Left lung (tissue), 10 donors: Measurements from ENCODE around the gene GALC. TPM values are rescaled to one million over a fixed set of nuclear protein-coding genes. Genes with fewer than 3 reads are reported as not detected.

Experiments
- ATAC-seq: fragments of 200-7000 bp; cut with Tn5 transposase; one replicate; pipeline ENCODE4 v1.9.1; 2020; ENCODE audit warnings: moderate library complexity
- DNase-seq, 4 donors: peaks; one replicate each; pipeline ENCODE4 v3.0.0-alpha.2; 2013 to 2020
- H3K27ac ChIP-seq, 2 donors: fragments of 200-600 bp; sonication (generic) in 1 of 2; one replicate each; pipeline versions ENCODE4 v1.5.0 to v1.8.0; 2020 to 2021
- H3K27me3 ChIP-seq, 2 donors: fragments of 200-600 bp; sonication (generic) in 1 of 2; one replicate each; pipeline versions ENCODE4 v1.5.0 to v1.8.0; 2020 to 2021
- H3K36me3 ChIP-seq, 2 donors: fragments of 200-600 bp; sonication (generic) in 1 of 2; one replicate each; pipeline versions ENCODE4 v1.5.0 to v1.8.0; 2020 to 2021
- H3K4me1 ChIP-seq, 2 donors: fragments of 200-600 bp; one replicate each; pipeline ENCODE4 v1.8.0; 2021
- H3K4me3 ChIP-seq, 2 donors: fragments of 200-600 bp; sonication (generic) in 1 of 2; one replicate each; pipeline versions ENCODE4 v1.5.0 to v1.8.0; 2020 to 2021; ENCODE audit warnings: mild to moderate bottlenecking in 1 of 2
- H3K9me3 ChIP-seq, 2 donors: fragments of 200-600 bp; sonication (generic) in 1 of 2; one replicate each; pipeline versions ENCODE4 v1.5.0 to v1.8.0; 2020 to 2021
- CTCF ChIP-seq, 2 donors: fragments of 200-600 bp; sonication (generic) in 1 of 2; IDR thresholded peaks; one replicate each; pipeline versions ENCODE4 v1.5.0 to v1.8.0; 2021; ENCODE audit warnings: antibody characterized with exemption in 2 of 2
- intact Hi-C, 2 donors: fragments of 100-400 bp; cut with DNase I; formaldehyde crosslinking; loops; one replicate each; pipeline versions ENCODE4 v1.11.2 to v1.14.2; 2022
- polyA plus RNA-seq, 6 donors: library from polyadenylated mRNA; unstranded; fragments of 120-200 nt; gene quantifications; one replicate each; pipeline ENCODE4 v1.2.1, GENCODE V29; 2013; ENCODE audit not compliant: insufficient read length in 6 of 6
- total RNA-seq, 2 donors: library from RNA; stranded (reverse); fragmentation: NEBNext Ultra II Directional; extraction: Animal tissue kit (Norgen Biotek cat#: 25700); gene quantifications; one replicate each; pipeline ENCODE4 v1.2.1, GENCODE V29; 2021
- donor health status: DM: no; HTN: yes; CAD: no.
- donor health status: DM: no; HTN: no; CAD: no.

Gene GALC
- total and polyA plus RNA-seq, 8 donors = 29.3 to 48.3 (median 33.2) TPM

- no peaks in the 10 kb centered on the region for H3K36me3 ChIP-seq
- no peak overlapping the region for H3K27ac ChIP-seq
- intact Hi-C loops = no loop called here
- ATAC-seq (no peak), DNase-seq (no peak)
- H3K4me3 ChIP-seq = no peak overlapping the region
- H3K9me3 ChIP-seq = no peaks in the 10 kb centered on the region
- TF ChIP-seq CTCF (IDR thresholded peaks at IDR 0.05) = no peak
- no peaks in the 10 kb centered on the region for H3K27me3 ChIP-seq
- H3K4me1 ChIP-seq = peaks cover 0 to 4% of the 10 kb centered on the region in 2 donors
Measured at GRCh38 chr14:88036422-88036821, 43.4 kb upstream of the GALC start.

GRCh38 chr14:88034076-88034475 lies 41.1 kb upstream of the GALC start:
- no peak for TF ChIP-seq CTCF (IDR thresholded peaks at IDR 0.05)
- H3K9me3 ChIP-seq = no peaks in the 10 kb centered on the region
- intact Hi-C loops = no loop called here
- peaks cover 0 to 11% of the 10 kb centered on the region in 2 donors for H3K4me1 ChIP-seq
- no peak for ATAC-seq
- no peaks in the 10 kb centered on the region for H3K36me3 ChIP-seq
- H3K4me3 ChIP-seq = no peak overlapping the region
- no peak overlapping the region for H3K27ac ChIP-seq
- no peak for DNase-seq
- no peaks in the 10 kb centered on the region for H3K27me3 ChIP-seq

GRCh38 chr14:88032373-88032772 lies 39.4 kb upstream of the GALC start:
- no peaks in the 10 kb centered on the region for H3K27me3 ChIP-seq
- no peaks in the 10 kb centered on the region for H3K36me3 ChIP-seq
- intact Hi-C loops = no loop called here
- no peak for DNase-seq
- no peak overlapping the region for H3K27ac ChIP-seq
- no peak for TF ChIP-seq CTCF (IDR thresholded peaks at IDR 0.05)
- no peak overlapping the region for H3K4me3 ChIP-seq
- peaks cover 0 to 11% of the 10 kb centered on the region in 2 donors for H3K4me1 ChIP-seq
- no peaks in the 10 kb centered on the region for H3K9me3 ChIP-seq
- ATAC-seq = no peak

GRCh38 chr14:88030892-88031291 lies 37.9 kb upstream of the GALC start:
- Histone ChIP-seq H3K27me3 (no peaks in the 10 kb centered on the region), H3K36me3 (no peaks in the 10 kb centered on the region), H3K4me1 (peaks cover 0 to 11% of the 10 kb centered on the region in 2 donors), H3K27ac (peak overlapping the region in 1 of 2 donors; percentile 5), H3K4me3 (no peak overlapping the region), H3K9me3 (no peaks in the 10 kb centered on the region)
- no peak for TF ChIP-seq CTCF (IDR thresholded peaks at IDR 0.05)
- ATAC-seq (no peak), DNase-seq (no peak)
- intact Hi-C loops = no loop called here

- DNase-seq = no peak
- Histone ChIP-seq H3K27ac (peak overlapping the region in 1 of 2 donors; percentile 5), H3K9me3 (no peaks in the 10 kb centered on the region), H3K4me3 (no peak overlapping the region), H3K27me3 (no peaks in the 10 kb centered on the region), H3K4me1 (peaks cover 0 to 11% of the 10 kb centered on the region in 2 donors), H3K36me3 (no peaks in the 10 kb centered on the region)
- peak; percentile 35 for ATAC-seq
- intact Hi-C loops = no loop called here
- TF ChIP-seq CTCF (IDR thresholded peaks at IDR 0.05) = no peak
Measured at GRCh38 chr14:88030079-88030478, 37.1 kb upstream of the GALC start.
